ENCODE results near the gene B2M. TPM values are rescaled to one million over a fixed set of nuclear protein-coding genes. Genes with fewer than 3 reads are reported as not detected.
"Not testable (repeated sequence)": the region's sequence is repeated elsewhere in the genome, so short reads cannot be mapped to it uniquely, and the experiment has no call there.

The B2M gene
- total and polyA plus RNA-seq, 2 of the 8 experiments (the other 6 are each of a cell fraction or from before 2014, with no cell fraction given) = 78.9 to 907 TPM

DNA sequence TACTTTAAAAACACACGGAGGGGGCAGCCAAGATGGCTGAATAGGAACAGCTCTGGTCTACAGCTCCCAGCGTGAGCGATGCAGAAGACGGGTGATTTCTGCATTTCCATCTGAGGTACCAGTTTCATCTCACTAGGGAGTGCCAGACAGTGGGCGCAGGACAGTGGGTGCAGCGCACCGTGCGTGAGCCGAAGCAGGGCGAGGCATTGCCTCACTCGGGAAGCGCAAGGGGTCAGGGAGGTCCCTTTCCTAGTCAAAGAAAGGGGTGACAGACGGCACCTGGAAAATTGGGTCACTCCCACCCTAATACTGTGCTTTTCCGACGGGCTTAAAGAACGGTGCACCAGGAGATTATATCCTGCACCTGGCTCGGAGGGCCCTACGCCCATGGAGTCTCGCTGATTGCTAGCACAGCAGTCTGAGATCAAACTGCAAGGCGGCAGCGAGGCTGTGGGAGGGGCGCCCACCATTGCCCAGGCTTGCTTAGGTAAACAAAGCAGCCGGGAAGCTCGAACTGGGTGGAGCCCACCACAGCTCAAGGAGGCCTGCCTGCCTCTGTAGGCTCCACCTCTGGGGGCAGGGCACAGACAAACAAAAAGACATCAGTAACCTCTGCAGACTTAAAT, 28.0 kb downstream of the B2M start:
- not testable (repeated sequence) for H3K23me2 ChIP-seq (ENCODE audit: low read depth, low read length); H3K4ac ChIP-seq (replicated peaks; ENCODE audit: insufficient read length, low read depth, low read length); H2AFZ ChIP-seq (ENCODE audit: low read length); DNase-seq (ENCODE audit: low read depth in 1 of 2, low spot score in 2 of 2); H3K9me3 ChIP-seq (ENCODE audit: insufficient read depth in 2 of 2, low read depth in 1 of 2, low read length in 1 of 2); H2BK120ac ChIP-seq (replicated peaks; ENCODE audit: low read depth, low read length); H3K14ac ChIP-seq (ENCODE audit: insufficient read length); H3K9ac ChIP-seq (replicated peaks in 1 of 4; ENCODE audit: extremely low read depth in 1 of 4, low read depth in 3 of 4, low read length in 3 of 4); H3K56ac ChIP-seq (replicated peaks; ENCODE audit: insufficient read length, low read depth, low read length); H2AK5ac ChIP-seq (ENCODE audit: low read depth, low read length); H4K5ac ChIP-seq (ENCODE audit: insufficient read length, low read depth, low read length); H3K79me1 ChIP-seq (ENCODE audit: low read depth, low read length); H4K8ac ChIP-seq (ENCODE audit: extremely low read depth, insufficient read depth, low read length); H3K4me2 ChIP-seq (ENCODE audit: insufficient read depth in 1 of 2, low read depth in 2 of 2, low read length in 2 of 2); H3K27ac ChIP-seq (ENCODE audit: low read depth, low read length); H2BK5ac ChIP-seq (ENCODE audit: low read depth, low read length); H3K4me1 ChIP-seq (replicated peaks in 1 of 4; ENCODE audit: control insufficient read depth in 3 of 4, insufficient read depth in 4 of 4, low read length in 3 of 4); H3K4me3 ChIP-seq (ENCODE audit: extremely low read depth in 1 of 4, insufficient read depth in 2 of 4, low read depth in 3 of 4, low read length in 4 of 4); H4K20me1 ChIP-seq (replicated peaks in 1 of 2; ENCODE audit: control insufficient read depth in 1 of 2, insufficient read depth in 2 of 2, low read length in 2 of 2); H2BK20ac ChIP-seq (ENCODE audit: low read length); H3K27me3 ChIP-seq (replicated peaks in 1 of 4; ENCODE audit: control insufficient read depth in 3 of 4, extremely low read depth in 1 of 4, insufficient read depth in 3 of 4, low read length in 3 of 4); H3K79me2 ChIP-seq (ENCODE audit: control insufficient read depth in 1 of 2, insufficient read depth in 2 of 2, low read length in 2 of 2); H3K18ac ChIP-seq (ENCODE audit: extremely low read depth, low read length); H2BK12ac ChIP-seq (ENCODE audit: low read depth, low read length); H4K91ac ChIP-seq (replicated peaks; ENCODE audit: insufficient read length, low read length); H2BK15ac ChIP-seq (ENCODE audit: low read length); FAIRE-seq; H3K36me3 ChIP-seq (ENCODE audit: control insufficient read depth in 2 of 4, insufficient read depth in 4 of 4, low read length in 3 of 4); H3K23ac ChIP-seq (ENCODE audit: insufficient read length)
- CTCF ChIA-PET (ENCODE audit: partially characterized antibody) = interaction anchor here (0.7 to 5.0 kb wide), 27 partner anchors 8 to 182 kb away, joined by 3 to 87 read pairs (median 5); partner anchors contain the start of genes B2M, PATL2 and SPG11
- WGBS, 2 experiments (ENCODE audit: extremely low coverage in 1 of 2, insufficient coverage in 1 of 2, insufficient read length in 1 of 2, insufficient replicate concordance in 2 of 2, low coverage in 1 of 2, low lambda C conversion rate in 2 of 2, missing lambda C conversion rate in 1 of 2) = 84% methylated on average over 13 of the region's 24 CpGs; no CpG with 5 or more reads in 1 of the 2 experiments
- POLR2A ChIA-PET (ENCODE audit: partially characterized antibody) = interaction anchor here (2.8 kb wide), 1 partner anchor 76 kb away, joined by 9 read pairs; the partner anchor contains the start of gene SPG11

DNA sequence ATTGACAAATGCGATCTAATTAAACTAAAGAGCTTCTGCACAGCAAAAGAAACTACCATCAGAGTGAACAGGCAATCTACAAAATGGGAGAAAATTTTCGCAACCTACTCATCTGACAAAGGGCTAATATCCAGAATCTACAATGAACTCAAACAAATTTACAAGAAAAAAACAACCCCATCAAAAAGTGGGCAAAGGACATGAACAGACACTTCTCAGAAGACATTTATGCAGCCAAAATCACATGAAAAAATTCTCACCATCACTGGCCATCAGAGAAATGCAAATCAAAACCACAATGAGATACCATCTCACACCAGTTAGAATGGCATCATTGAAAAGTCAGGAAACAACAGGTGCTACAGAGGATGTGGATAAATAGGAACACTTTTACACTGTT, 32.1 kb downstream of the B2M start:
- FAIRE-seq; H2AK5ac ChIP-seq (ENCODE audit: low read depth, low read length); H2BK120ac ChIP-seq (replicated peaks; ENCODE audit: low read depth, low read length); H3K4ac ChIP-seq (replicated peaks; ENCODE audit: insufficient read length, low read depth, low read length); H3K18ac ChIP-seq (ENCODE audit: extremely low read depth, low read length); POLR2A ChIA-PET (ENCODE audit: partially characterized antibody); H3K4me1 ChIP-seq (replicated peaks in 1 of 4; ENCODE audit: control insufficient read depth in 3 of 4, insufficient read depth in 4 of 4, low read length in 3 of 4); H3K23ac ChIP-seq (ENCODE audit: insufficient read length); H2AFZ ChIP-seq (ENCODE audit: low read length); H3K27ac ChIP-seq (ENCODE audit: low read depth, low read length); H3K14ac ChIP-seq (ENCODE audit: insufficient read length); H4K8ac ChIP-seq (ENCODE audit: extremely low read depth, insufficient read depth, low read length); H2BK12ac ChIP-seq (ENCODE audit: low read depth, low read length); H4K5ac ChIP-seq (ENCODE audit: insufficient read length, low read depth, low read length); CTCF ChIA-PET (ENCODE audit: partially characterized antibody); H3K9me3 ChIP-seq (ENCODE audit: insufficient read depth in 2 of 2, low read depth in 1 of 2, low read length in 1 of 2); H2BK20ac ChIP-seq (ENCODE audit: low read length); H3K9ac ChIP-seq (replicated peaks in 1 of 4; ENCODE audit: extremely low read depth in 1 of 4, low read depth in 3 of 4, low read length in 3 of 4); DNase-seq (ENCODE audit: low read depth in 1 of 2, low spot score in 2 of 2); H4K91ac ChIP-seq (replicated peaks; ENCODE audit: insufficient read length, low read length); H2BK5ac ChIP-seq (ENCODE audit: low read depth, low read length); H3K23me2 ChIP-seq (ENCODE audit: low read depth, low read length); H3K79me2 ChIP-seq (ENCODE audit: control insufficient read depth in 1 of 2, insufficient read depth in 2 of 2, low read length in 2 of 2); H3K4me3 ChIP-seq (ENCODE audit: extremely low read depth in 1 of 4, insufficient read depth in 2 of 4, low read depth in 3 of 4, low read length in 4 of 4); H3K27me3 ChIP-seq (replicated peaks in 1 of 4; ENCODE audit: control insufficient read depth in 3 of 4, extremely low read depth in 1 of 4, insufficient read depth in 3 of 4, low read length in 3 of 4); H2BK15ac ChIP-seq (ENCODE audit: low read length); H3K36me3 ChIP-seq (ENCODE audit: control insufficient read depth in 2 of 4, insufficient read depth in 4 of 4, low read length in 3 of 4); H4K20me1 ChIP-seq (replicated peaks in 1 of 2; ENCODE audit: control insufficient read depth in 1 of 2, insufficient read depth in 2 of 2, low read length in 2 of 2); H3K4me2 ChIP-seq (ENCODE audit: insufficient read depth in 1 of 2, low read depth in 2 of 2, low read length in 2 of 2); H3K79me1 ChIP-seq (ENCODE audit: low read depth, low read length); H3K56ac ChIP-seq (replicated peaks; ENCODE audit: insufficient read length, low read depth, low read length): not testable (repeated sequence)
- WGBS, 2 experiments (ENCODE audit: extremely low coverage in 1 of 2, insufficient coverage in 1 of 2, insufficient read length in 1 of 2, insufficient replicate concordance in 2 of 2, low coverage in 1 of 2, low lambda C conversion rate in 2 of 2, missing lambda C conversion rate in 1 of 2) = 62% methylated on average over 2 of the region's 2 CpGs; no CpG with 5 or more reads in 1 of the 2 experiments

All from H1 (cell line).